Stimulated activated CD8-positive, alpha-beta memory T cell treated with anti-CD3 and anti-CD28 coated beads, Interleukin-4, amount 100 ng/mL, for 1 hour (primary cell): ENCODE data around the gene ITGAX.

Experiments used
- DNase-seq, 2 donors: peaks; one replicate each; pipeline ENCODE4 v3.0.0-alpha.2; 2020; ENCODE audit warnings: low read depth in 2 of 2, low spot score in 1 of 2

The ITGAX gene

GRCh38 chr16:31371619-31372484 lies 16.9 kb downstream of the ITGAX start:
- no peak for DNase-seq

GRCh38 chr16:31373235-31373634 lies 18.3 kb downstream of the ITGAX start:
- DNase-seq = no peak

DNA sequence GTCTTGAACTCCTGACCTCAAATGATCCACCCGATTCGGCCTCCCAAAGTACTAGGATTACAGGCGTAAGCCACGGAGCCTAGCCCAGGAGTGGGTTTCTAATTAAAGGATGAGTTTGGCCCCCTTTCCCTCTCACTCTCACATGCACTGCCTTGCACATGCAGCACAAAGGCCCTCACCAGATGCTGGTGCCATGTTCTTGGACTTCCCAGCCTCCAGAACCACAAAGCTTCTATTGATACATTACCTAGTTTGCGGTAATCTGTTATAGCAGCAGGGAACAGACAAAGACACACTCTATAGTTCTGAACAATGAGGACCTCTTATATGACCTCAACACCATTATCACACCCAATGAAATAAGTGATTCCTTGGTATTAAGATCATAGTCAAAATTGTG lies 20.3 kb downstream of the ITGAX start:
- DNase-seq = no peak

- no peak for DNase-seq
Measured at GRCh38 chr16:31376705-31377104, 21.7 kb downstream of the ITGAX start.

- DNase-seq = no peak
Measured at GRCh38 chr16:31377210-31377903, 22.4 kb downstream of the ITGAX start.

DNA sequence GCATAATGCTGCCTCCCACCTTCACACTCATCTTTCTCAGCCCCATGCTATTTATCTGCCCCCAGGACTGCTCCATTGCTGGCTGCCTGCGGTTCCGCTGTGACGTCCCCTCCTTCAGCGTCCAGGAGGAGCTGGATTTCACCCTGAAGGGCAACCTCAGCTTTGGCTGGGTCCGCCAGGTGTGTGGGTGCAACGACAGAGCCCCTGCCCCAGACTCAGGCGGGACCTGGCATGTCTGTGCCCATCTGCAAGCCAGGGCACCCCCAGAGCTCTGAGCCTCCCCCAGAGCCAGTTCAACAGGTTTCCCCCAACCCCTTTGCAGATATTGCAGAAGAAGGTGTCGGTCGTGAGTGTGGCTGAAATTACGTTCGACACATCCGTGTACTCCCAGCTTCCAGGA lies 25.2 kb downstream of the ITGAX start:
- DNase-seq = no peak

DNA sequence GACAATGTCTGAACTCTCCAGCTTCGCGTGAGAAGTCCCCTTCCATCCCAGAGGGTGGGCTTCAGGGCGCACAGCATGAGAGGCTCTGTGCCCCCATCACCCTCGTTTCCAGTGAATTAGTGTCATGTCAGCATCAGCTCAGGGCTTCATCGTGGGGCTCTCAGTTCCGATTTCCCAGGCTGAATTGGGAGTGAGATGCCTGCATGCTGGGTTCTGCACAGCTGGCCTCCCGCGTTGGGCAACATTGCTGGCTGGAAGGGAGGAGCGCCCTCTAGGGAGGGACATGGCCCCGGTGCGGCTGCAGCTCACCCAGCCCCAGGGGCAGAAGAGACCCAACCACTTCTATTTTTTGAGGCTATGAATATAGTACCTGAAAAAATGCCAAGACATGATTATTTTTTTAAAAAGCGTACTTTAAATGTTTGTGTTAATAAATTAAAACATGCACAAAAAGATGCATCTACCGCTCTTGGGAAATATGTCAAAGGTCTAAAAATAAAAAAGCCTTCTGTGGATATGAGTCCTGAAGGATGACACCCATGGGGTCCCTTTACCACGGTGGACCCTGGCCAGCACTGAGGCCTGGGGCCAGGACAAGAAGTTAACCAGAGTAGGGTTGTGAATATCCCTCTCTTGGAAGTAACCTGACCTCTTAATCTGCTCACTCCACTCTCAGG lies 27.6 kb downstream of the ITGAX start:
- DNase-seq = peak; percentile 31 to 45

DNA sequence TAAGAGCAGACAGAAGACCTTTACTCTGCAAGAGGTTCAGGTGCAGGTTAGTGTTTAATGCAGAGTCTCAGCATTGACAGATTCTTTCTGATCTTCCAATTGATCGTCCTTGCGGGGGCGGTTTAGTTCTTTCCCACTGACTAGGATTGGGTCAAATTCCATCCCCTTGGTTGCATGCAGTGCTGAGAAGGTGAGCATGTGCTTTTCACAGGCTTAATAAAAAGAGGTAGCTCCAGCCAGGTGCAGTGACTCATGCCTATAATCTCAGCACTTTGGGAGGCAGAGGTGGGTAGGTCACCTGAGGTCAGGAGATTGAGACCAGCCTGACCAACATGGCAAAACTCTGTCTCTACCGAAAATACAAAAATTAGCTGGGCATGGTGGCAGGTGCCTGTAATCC lies 30.7 kb downstream of the ITGAX start:
- DNase-seq = no peak

DNA sequence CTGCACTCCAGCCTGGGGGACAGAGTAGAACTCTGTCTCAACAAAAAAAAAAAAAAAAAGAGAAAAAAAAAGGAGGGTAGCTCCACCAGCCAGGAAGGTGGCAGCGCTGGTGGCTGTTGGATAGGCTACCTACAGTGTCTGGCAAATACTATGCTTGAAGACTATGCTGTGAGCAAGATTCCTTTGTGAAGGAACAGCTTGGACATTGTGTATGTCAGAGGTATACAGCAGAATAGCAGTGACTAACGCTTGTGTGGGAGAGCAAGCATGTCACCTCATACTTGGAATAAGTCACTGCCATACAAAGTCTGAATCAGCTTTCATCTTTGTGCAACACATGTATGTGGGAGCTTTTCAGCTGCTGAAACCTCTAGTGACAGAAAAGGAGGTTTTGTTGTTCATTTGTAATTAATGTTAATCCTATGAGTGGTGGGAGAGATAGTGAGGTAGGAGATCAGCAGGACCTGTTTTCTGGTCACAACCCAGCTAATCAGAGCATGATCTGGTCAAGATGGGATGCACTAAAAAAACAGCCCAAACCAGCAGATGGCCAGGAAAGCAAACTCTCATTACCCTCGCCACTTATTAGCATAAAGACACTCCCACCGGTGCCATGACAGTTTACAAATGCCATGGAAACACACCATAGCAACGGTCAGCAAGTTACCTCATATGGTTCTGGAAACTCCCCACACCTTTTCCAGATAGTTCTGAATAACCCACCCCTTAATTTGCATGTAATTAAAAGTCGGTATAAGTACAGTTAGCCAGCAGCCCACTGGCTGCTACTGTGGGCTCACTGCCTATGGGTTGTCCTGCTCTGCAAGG lies 31.4 kb downstream of the ITGAX start:
- DNase-seq = no peak

DNA sequence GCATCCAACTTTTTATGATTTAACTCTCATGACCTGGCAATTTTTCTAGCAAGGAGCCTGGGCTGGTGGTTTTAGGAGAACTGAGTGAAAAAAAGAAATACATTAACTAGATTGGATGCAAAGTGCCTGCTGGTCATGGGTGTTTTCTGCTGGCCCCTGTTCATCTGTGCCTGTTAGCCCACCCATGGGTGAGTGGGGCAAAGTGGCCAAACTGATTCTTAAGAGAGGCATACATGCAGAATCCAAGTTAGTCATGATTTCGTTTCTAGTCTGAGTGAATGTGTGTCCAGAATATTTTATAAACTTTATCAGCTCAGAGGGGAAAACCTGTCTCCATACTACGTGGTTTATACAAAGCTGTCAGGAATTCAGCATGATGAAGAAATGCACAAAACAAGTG lies 33.6 kb downstream of the ITGAX start:
- no peak for DNase-seq

GRCh38 chr16:31390504-31391041 lies 35.6 kb downstream of the ITGAX start:
- no peak for DNase-seq

DNA sequence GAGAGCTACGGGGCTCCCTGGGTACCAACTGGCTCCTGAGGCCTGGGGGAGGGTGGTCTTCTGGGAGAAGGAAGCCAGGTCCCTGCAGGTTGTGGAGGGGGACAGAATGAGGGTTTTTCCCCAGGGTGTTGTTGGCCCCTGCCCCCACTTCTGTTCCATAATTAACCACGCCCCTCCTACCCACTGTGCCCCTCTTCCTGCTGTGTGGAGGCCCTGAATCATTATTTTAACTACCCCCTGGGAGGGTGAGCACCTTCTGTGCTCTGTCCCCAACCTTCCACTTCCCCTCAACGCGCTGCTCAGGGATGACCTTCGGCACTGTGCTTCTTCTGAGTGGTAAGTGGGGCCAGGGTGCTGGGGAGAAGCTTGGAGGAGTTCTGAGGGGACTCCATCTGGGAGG lies 38.1 kb downstream of the ITGAX start, which contains the start of gene ITGAD:
Gene ITGAD (plus strand): TSS at position 280 of the 400 bp plus-strand sequence. CDS start 26 bp downstream, at position 306.
- no peak for DNase-seq

DNA sequence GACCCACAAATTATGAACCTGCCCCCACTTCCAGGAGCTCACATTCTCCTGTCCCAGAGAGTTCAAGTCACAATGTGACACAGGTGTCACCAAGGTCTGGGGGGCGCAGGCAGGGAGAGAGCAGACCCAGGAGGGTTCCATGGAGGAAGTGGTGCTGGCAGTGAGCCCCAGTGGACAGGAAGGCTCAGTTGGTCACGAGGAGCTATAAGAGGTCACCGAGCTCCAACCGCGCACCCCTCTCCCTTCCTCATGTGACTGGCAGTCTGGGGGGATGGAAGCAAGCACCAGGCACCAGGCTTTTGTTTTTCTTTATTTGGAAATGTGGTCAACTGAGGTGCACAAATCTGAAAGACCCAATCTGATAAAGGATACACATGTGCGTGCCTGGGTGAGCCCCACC lies 40.7 kb downstream of the ITGAX start:
- DNase-seq = no peak

DNA sequence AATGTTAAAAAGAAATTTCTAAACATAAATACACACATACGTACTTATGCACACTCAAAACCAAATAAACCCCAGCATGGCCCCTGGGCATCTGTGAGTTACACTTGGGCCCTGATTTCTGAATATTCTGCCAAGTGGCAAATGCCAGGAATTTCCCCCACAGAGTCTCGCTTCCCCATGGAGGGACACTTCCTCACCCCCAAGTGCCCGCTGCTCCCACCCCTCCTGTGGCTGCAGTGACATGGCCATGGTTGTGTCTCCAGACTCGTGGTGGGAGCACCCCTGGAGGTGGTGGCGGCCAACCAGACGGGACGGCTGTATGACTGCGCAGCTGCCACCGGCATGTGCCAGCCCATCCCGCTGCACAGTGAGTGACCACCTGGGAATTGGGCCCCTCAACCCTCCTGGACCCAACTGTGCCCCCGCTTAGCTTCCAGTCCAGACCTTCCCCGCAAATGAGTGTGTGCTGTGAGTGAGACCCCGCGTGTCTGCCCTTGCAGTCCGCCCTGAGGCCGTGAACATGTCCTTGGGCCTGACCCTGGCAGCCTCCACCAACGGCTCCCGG lies 42.2 kb downstream of the ITGAX start:
- no peak for DNase-seq

DNA sequence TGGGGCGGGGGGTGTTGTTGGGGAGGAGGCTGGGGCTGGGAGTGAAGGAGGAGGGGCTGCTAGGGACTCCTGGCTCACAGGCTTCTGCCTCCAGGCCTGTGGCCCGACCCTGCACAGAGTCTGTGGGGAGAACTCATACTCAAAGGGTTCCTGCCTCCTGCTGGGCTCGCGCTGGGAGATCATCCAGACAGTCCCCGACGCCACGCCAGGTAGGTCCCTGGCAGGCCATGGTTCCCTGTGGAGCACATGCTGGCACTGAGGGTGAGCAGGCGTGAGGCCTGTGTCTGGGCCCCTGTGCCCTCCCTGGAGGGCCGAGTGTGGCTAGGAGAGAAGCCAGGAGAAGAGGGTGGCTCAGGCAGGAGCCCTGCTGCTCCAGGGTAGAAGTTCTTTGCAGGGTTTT lies 42.7 kb downstream of the ITGAX start:
- no peak for DNase-seq

DNA sequence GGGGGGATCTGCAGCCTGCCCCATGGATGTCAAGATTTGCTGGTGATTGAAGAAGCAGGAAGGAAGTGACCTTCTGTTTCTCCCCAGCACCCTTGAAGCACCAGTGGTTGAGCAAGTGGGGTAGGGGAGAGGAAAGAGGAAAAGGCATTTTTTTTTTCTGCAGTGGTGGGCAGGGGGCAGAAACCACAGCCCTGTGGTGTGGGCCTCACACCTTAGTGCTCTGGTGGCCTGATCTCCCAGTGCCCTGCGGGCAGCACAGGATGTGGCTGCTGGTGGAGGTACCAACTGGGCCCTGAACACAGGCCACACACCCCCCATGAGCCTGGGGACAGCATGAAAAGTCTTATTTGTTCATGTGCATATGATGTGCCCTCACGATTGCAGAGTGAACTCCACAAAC lies 45.2 kb downstream of the ITGAX start:
- DNase-seq = no peak

GRCh38 chr16:31401436-31401835 lies 46.5 kb downstream of the ITGAX start:
- DNase-seq = no peak

- no peak for DNase-seq
Measured at GRCh38 chr16:31402687-31403086, 47.7 kb downstream of the ITGAX start.

GRCh38 chr16:31403590-31404352 lies 48.8 kb downstream of the ITGAX start:
- DNase-seq = no peak
